ENCODE measurements around the gene DELE1.

Gene DELE1

GRCh38 chr5:141941307-141941706 is 17.6 kb downstream of the DELE1 start:
- H3K4me3 ChIP-seq (ENCODE audit: low read depth, low read length), result no peak overlapping the region
- TF ChIP-seq CTCF (IDR thresholded peaks at IDR 0.05; ENCODE audit: borderline replicate concordance, insufficient read depth, low read depth, low read length), result no peak

GRCh38 chr5:141941779-141942178 is 18.1 kb downstream of the DELE1 start:
- no peak for TF ChIP-seq CTCF (IDR thresholded peaks at IDR 0.05; ENCODE audit: borderline replicate concordance, insufficient read depth, low read depth, low read length)

GRCh38 chr5:141942185-141942857 is 18.6 kb downstream of the DELE1 start:
- no peak overlapping the region for H3K4me3 ChIP-seq (ENCODE audit: low read depth, low read length)
- TF ChIP-seq CTCF (IDR thresholded peaks at IDR 0.05; ENCODE audit: borderline replicate concordance, insufficient read depth, low read depth, low read length), result no peak

More at GRCh38 chr5:141941779-141942178, 18.1 kb downstream of the DELE1 start:
- no peak overlapping the region for H3K4me3 ChIP-seq (ENCODE audit: low read depth, low read length)

- H3K4me3 ChIP-seq (ENCODE audit: low read depth, low read length), result no peak overlapping the region
- no peak for TF ChIP-seq CTCF (IDR thresholded peaks at IDR 0.05; ENCODE audit: borderline replicate concordance, insufficient read depth, low read depth, low read length)
These were observed 20.4 kb downstream of the DELE1 start for GRCh38 chr5:141944076-141944475.

DNA sequence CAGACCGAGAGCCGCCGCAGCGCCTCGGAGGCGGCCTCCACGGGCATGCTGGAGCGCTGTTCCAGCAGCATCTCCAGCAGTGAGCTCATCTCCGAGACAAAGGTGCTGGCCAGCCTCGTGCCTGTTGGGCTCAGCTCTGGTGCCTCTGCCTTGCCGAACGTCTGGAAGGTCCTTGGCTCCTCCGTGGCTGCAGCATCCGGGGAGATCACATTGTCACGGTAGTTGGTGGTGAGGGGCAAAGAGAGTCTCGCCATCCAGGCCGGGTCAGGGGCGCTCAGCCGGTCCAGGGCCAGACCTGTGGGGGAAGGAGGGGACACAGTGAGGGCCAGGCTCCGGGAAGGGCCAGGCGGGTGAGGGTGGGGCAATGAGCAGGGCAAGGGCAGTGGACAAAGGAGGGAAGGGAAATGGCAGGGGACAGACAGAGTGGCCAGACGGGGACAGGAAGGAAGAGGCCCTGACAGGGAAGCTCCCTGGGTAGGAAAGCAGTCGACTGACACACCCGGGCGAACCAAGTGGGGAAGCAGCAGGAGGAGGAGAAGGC is 21.9 kb downstream of the DELE1 start:
- TF ChIP-seq CTCF (IDR thresholded peaks at IDR 0.05; ENCODE audit: borderline replicate concordance, insufficient read depth, low read depth, low read length), result no peak

DNA sequence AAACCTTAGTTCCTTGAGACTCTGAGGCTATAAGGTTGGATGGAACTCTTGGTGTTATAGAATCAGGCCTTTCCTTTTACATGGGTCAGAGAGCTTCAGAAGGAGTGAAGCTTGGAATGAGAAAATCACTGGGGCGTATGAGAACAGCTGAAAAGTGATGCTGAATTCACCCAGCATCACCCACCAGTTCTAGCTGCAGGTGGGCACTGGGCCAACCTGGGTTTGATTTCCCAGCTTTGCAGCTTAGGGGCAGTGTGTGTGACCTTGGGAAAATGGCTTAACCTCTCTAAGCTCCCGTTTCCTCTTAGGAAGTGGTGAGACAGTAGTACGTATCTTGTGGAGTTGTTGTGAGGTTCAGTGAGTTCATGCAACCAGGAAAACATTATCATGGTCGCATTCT is 23.6 kb downstream of the DELE1 start:
- H3K4me3 ChIP-seq (ENCODE audit: low read depth, low read length), result no peak overlapping the region
- TF ChIP-seq CTCF (IDR thresholded peaks at IDR 0.05; ENCODE audit: borderline replicate concordance, insufficient read depth, low read depth, low read length), result no peak

More for the DNA sequence above, 21.9 kb downstream of the DELE1 start:
- H3K4me3 ChIP-seq (ENCODE audit: low read depth, low read length), result no peak overlapping the region

GRCh38 chr5:141948812-141949211 is 25.1 kb downstream of the DELE1 start:
- no peak overlapping the region for H3K4me3 ChIP-seq (ENCODE audit: low read depth, low read length)
- no peak for TF ChIP-seq CTCF (IDR thresholded peaks at IDR 0.05; ENCODE audit: borderline replicate concordance, insufficient read depth, low read depth, low read length)

All from GM12875 (cell line).